Spleen (tissue), 10 donors: ENCODE data around the gene FNDC7. TPM values are rescaled to one million over a fixed set of nuclear protein-coding genes. Genes with fewer than 3 reads are reported as not detected.

Experiments used
- polyA plus RNA-seq, 3 donors: library from polyadenylated mRNA; stranded (reverse); fragments of 200-250 nt; gene quantifications; one replicate each; pipeline ENCODE4 v1.2.1, GENCODE V29; 2013
- total RNA-seq, 7 donors: library from RNA; depleted of rRNA in 3 of 7; stranded (reverse); fragments of >200 nt in 3 of 7; fragmentation: NEBNext Ultra II Directional in 4 of 7; extraction: Animal tissue kit (Norgen Biotek cat#: 25700) in 4 of 7; gene quantifications; one replicate each; pipeline versions ENCODE4 v1.1.0 to v1.2.1, GENCODE V29; 2016 to 2021
- donor health status: healthy with polysubstance abuse.
- donor health status: DM: no; HTN: no; CAD: no; lungs with moderate emphysema.
- donor health status: DM: no; HTN: no; CAD: no.
- donor health status: Bipolar disorder and iron deficiency.
- donor health status: healthy.
- donor health status: DM: no; HTN: no; CAD: no.
- donor health status: DM: yes; HTN: yes; CAD: no.

The FNDC7 gene
- total and polyA plus RNA-seq, 10 donors, result 0.04 to 0.98 (median 0.37) TPM; not detected in 6

Other genes starting within 250 kb of the FNDC7 start
- gene EEIG2, start 152.8 kb upstream of the FNDC7 start, total RNA-seq, result 10 to 100 TPM; 17.1 to 21.1 (median 17.8) TPM
- 1 to 10 TPM; 3.3 to 5.4 (median 4.5) TPM for gene EEIG2, start 152.8 kb upstream of the FNDC7 start, polyA plus RNA-seq
- 10 to 100 TPM in 6 of 7 donors, 1 to 10 TPM in 1; 7.3 to 16.5 (median 11.5) TPM for gene HENMT1, start 51.8 kb upstream of the FNDC7 start, total RNA-seq
- gene HENMT1, start 51.8 kb upstream of the FNDC7 start, polyA plus RNA-seq, result 10 to 100 TPM in 2 of 3 donors, 1 to 10 TPM in 1; 9.2 to 11.2 (median 10.9) TPM
- 10 to 100 TPM; 51.2 to 84.8 (median 66.0) TPM for gene PRPF38B, start 20.6 kb upstream of the FNDC7 start, total RNA-seq
- 10 to 100 TPM; 28.7 to 54.0 (median 42.0) TPM for gene PRPF38B, start 20.6 kb upstream of the FNDC7 start, polyA plus RNA-seq
- gene STXBP3, start 33.8 kb downstream of the FNDC7 start, total RNA-seq, result 100 to 1,000 TPM in 2 of 7 donors, 10 to 100 TPM in 5; 58.6 to 157 (median 73.3) TPM
- 10 to 100 TPM; 29.5 to 36.0 (median 35.4) TPM for gene STXBP3, start 33.8 kb downstream of the FNDC7 start, polyA plus RNA-seq
- gene AKNAD1, start 144.2 kb downstream of the FNDC7 start, total RNA-seq, result not detected
- gene AKNAD1, start 144.2 kb downstream of the FNDC7 start, polyA plus RNA-seq, result under 1 TPM in 2 of 3 donors, not detected in 1; 0.03 to 0.11 TPM
- 1 to 10 TPM; 1.6 to 7.7 (median 4.0) TPM for gene GPSM2, start 164.1 kb downstream of the FNDC7 start, total RNA-seq
- 1 to 10 TPM in 1 of 3 donors, under 1 TPM in 2; 0.67 to 1.7 (median 0.93) TPM for gene GPSM2, start 164.1 kb downstream of the FNDC7 start, polyA plus RNA-seq